HTERT RPE-1 (cell line): ENCODE measurements around the gene SLC13A4.
"Not testable (repeated sequence)": the region's sequence is repeated elsewhere in the genome, so short reads cannot be mapped to it uniquely, and the experiment has no call there.

Experiments
- in situ Hi-C: fragments of 300-500 bp; cut with MboI; formaldehyde crosslinking; loops from 4 replicates; pipeline ENCODE4 v1.14.3; 2020; ENCODE audit warnings: low sequenced_read_pairs

SLC13A4 gene

GRCh38 chr7:135666846-135667245, 61.1 kb downstream of the SLC13A4 start:
- in situ Hi-C loops = no loop called here

- in situ Hi-C loops = no loop called here
These were observed 61.8 kb downstream of the SLC13A4 start for GRCh38 chr7:135666156-135666555.

GRCh38 chr7:135665042-135665441, 62.9 kb downstream of the SLC13A4 start:
- in situ Hi-C loops = no loop called here

GRCh38 chr7:135664046-135664589, 63.9 kb downstream of the SLC13A4 start:
- in situ Hi-C loops = no loop called here

GRCh38 chr7:135662373-135663114, 65.4 kb downstream of the SLC13A4 start, which contains the start of gene STMP1:
Gene STMP1 (plus strand): TSS chr7:135662514.
- in situ Hi-C loops = no loop called here

GRCh38 chr7:135662123-135662372, 65.9 kb downstream of the SLC13A4 start:
- in situ Hi-C loops = no loop called here

- in situ Hi-C loops = no loop called here
These were observed 66.5 kb downstream of the SLC13A4 start for GRCh38 chr7:135661311-135662122.

GRCh38 chr7:135659159-135659846, 68.7 kb downstream of the SLC13A4 start:
- in situ Hi-C loops = no loop called here

- in situ Hi-C loops = no loop called here
These were observed 69.4 kb downstream of the SLC13A4 start for GRCh38 chr7:135658564-135658963.

- in situ Hi-C loops = no loop called here
These were observed 74.5 kb downstream of the SLC13A4 start for GRCh38 chr7:135653340-135654080.

GRCh38 chr7:135650831-135651573, 77.0 kb downstream of the SLC13A4 start:
- in situ Hi-C loops = no loop called here

- in situ Hi-C loops = no loop called here
These were observed 79.8 kb downstream of the SLC13A4 start for GRCh38 chr7:135648235-135648634.

GRCh38 chr7:135647755-135648154, 80.2 kb downstream of the SLC13A4 start:
- in situ Hi-C loops = no loop called here

- in situ Hi-C loops = no loop called here
These were observed 82.6 kb downstream of the SLC13A4 start for GRCh38 chr7:135645296-135645904.

- in situ Hi-C loops = no loop called here
These were observed 83.3 kb downstream of the SLC13A4 start for GRCh38 chr7:135644729-135645128.

- in situ Hi-C loops = no loop called here
These were observed 83.8 kb downstream of the SLC13A4 start for GRCh38 chr7:135644154-135644553.

GRCh38 chr7:135639690-135640089, 88.3 kb downstream of the SLC13A4 start:
- in situ Hi-C loops = not testable (repeated sequence)

- in situ Hi-C loops = no loop called here
These were observed 93.7 kb downstream of the SLC13A4 start for GRCh38 chr7:135634191-135634878.
